HG03460 (cell line): ENCODE data around the gene PDILT.

Experiments
- ATAC-seq: cut with Tn5 transposase; IDR thresholded peaks from one replicate; pipeline ENCODE4 v1.9.1; 2021; ENCODE audit not compliant: unreplicated experiment

The PDILT gene

DNA sequence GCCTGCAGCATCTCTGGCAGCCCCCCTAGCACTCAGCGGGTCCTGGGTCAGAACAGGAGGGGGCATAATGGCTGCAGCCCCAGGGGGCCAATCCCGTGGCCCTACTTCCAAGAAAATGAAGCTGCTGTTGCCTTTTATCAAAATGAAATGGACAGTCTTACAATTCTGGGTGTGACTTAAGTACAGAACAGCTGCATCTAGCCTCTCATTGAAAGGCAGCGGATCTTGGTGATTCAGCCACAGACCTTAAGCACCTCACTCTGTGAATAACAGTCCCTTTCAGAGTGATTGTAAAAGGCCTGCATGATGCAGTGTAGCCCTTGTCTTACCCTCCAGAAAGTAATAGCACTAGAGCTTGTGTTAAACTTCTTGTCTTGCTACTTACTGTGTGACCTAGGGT is 40.5 kb downstream of the PDILT start:
- ATAC-seq, result no peak

- no peak for ATAC-seq
Observed at GRCh38 chr16:20363191-20363590, 41.3 kb downstream of the PDILT start.

DNA sequence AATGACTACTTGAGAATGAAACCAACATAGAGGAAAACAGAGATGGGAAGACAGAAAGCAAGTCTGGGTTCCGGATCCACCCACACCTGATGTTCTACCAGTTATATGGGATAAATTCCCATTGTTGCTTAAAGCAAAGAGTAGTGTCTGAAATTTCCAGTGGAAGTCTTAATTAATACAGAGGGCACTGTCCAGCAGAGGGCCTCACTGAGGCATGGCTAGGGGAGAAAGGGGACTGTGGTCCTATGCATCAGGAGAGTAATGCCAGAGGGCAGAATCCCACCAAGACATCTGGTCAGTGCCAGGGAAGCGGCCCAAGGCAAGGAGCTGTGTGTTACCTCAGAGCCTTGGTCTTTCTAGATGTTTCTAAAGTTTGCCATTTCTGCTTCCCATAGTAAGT is 44.5 kb downstream of the PDILT start:
- no peak for ATAC-seq

- ATAC-seq, result no peak
Observed at GRCh38 chr16:20355114-20355782, 49.3 kb downstream of the PDILT start.

- no peak for ATAC-seq
Observed at GRCh38 chr16:20353379-20353778, 51.2 kb downstream of the PDILT start.

DNA sequence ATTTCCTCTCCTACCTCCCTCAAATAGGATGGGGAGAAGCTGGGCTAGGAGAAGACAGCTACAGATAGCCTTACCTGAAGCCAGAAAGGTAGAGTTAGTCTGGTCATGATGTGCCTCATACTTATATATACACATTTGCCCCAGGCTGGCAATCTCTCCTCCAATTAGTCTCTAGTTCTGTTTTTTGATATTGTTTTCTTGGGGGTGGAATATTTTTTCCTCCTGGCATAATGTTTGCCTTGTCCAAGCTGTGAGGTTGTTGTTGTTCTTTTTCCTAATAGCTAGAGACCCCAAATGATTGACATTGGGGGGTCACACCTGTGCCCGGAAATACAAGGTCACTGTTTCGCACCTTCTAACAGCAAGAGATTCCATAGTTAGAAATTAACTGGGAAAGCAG is 51.9 kb downstream of the PDILT start, which contains the start of gene UMOD:
UMOD (minus strand) TSS at position 101 of the 400 bp plus-strand sequence. CDS start 1,978 bp downstream, outside the sequence.
- no peak for ATAC-seq

DNA sequence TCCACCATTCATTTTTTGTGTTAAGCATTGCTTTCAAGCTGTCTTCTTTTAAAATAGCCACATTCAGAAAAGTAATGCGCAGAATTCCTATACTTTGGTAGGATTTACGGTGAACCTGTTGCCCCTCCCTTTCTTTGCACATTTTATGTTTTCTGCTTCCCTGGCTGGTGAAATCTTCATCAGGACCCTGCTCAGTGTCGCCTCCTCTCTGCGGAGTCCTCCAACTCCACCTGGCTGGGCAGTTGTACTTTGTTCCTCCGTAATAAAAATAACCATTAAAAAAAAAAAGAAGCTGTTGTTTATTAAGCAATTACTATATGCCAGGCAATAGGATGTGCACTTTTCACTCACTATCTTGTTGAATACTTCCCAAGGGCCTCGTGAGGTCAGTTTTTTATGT is 54.9 kb downstream of the PDILT start:
- no peak for ATAC-seq

DNA sequence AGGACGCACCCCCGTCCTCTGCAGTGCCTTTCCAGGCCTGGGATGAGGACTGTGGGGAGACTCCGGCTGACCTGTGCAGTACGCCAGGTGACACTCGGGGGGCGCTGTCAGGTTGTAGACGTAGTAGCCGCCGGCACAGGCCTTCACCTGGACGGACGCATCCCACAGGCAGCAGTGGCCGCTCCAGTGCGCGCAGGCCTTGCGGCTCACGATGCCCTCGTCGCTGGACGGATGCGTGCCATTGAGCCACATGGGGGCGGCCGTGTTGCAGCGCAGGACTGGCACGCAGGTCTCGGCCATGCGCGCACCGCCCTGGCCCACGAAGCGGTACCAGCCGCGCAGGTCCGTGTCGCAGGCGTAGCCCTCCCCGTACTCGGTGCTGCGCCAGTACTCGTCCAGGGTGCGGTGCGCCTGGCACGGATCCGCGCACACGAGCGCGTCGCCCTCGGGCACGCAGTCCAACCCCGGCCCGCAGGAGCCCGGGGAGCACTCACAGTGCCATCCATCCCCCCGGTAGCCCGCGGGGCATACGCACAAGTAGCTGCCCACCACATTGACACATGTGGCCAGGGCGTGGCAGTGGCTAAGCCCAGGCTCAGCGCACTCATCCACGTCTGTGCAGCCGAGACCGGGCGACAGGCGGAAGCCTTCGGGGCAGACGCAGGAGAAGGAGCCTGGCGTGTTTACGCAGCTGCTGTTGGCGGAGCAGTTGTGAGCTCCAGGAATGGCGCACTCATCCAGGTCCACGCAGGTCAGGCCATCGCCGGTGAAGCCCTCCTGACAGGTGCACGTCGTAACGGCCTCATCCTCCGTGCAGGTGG is 56.0 kb downstream of the PDILT start:
- ATAC-seq, result no peak

DNA sequence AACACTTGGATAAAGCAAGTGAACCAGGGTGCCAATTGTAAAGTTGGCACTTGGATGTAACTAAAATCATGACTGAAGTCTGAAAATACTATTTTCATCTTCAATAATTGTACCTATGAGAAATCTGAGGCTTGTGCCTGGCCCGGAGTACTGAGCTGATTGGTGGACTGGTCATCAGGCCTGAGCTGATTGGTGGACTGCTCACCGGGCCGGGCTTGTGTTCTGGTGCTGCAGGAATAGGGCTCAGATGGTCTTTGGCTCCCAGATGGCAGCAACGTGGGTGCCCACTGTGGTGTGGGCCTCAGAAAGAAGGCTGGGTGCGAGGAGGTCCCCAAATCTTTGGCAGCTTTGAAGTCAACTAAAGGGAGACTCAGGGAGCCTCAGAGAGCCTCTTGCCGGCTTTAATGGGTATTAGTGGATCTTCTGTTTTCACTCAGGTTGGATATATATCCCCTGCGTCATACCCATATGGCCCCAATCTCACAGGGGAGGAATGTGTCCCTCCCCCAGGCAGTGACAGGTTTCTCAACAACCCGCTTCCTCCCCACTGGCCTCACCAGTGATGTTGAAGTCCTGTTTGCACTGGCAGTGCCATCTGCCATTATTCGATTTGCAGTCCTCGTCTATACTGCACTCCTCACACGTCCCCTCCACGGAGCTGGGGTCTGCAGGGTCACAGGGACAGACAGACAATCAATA is 56.7 kb downstream of the PDILT start:
- no peak for ATAC-seq

DNA sequence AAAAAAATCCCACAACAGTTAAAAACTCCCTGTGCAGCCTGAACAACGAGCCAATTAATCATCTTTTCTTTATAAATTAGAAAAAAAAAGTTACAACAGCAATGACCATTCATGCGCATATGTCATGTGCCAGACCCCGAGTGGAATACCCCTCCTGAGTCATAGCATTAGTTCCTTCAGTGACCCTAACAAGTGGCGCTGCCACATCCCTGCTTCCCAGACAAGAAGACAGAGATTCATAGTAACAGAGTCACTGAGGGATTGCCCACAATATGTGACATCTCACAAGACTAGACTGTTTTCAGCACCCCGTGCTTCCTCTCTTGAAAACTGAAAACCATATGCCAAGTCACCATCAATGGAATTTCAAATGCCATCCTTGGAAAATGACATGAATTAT is 59.9 kb downstream of the PDILT start:
- ATAC-seq, result no peak

DNA sequence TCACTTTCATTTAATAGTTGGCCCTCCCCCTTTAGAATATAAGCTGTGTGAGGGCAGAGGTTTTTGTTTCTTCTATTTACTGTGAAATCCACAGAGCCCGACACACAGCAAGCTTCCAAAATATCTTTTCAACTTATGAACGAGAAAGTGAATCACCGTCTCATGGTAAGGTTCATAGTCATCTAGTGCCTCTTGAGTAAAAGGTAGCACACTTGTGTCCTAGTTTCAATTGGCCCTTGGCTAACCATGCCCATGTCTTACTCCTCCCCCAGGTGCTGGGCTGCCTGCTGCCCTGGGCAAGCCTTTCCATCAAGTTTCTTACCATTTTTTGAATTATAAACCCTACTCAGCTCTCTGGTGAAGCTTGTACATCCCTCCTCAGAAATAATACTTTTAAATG is 64.8 kb downstream of the PDILT start:
- no peak for ATAC-seq

DNA sequence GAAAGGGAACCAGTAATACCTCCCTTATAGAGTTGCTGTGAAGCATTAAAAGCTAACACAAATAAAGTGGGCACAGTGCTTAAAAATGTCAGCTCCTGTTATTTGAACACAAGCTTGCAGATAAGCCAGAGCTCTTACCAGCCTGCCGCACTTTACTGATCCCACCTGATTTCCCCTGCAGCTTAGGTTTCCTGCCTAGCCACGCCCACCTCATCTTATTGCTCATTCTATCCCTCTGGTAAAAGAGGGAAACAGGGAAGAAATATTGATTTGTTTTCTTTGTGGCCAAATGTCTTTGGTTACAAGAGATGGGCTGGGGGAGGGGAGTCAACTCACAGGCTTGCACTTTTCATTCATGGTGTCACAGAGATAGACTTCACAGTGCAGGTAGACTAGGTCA is 67.6 kb downstream of the PDILT start:
- ATAC-seq, result no peak

- ATAC-seq, result no peak
Observed at GRCh38 chr16:20334396-20334795, 70.1 kb downstream of the PDILT start.

GRCh38 chr16:20333120-20333519 is 71.4 kb downstream of the PDILT start:
- no peak for ATAC-seq

- no peak for ATAC-seq
Observed at GRCh38 chr16:20332411-20332810, 72.1 kb downstream of the PDILT start.

DNA sequence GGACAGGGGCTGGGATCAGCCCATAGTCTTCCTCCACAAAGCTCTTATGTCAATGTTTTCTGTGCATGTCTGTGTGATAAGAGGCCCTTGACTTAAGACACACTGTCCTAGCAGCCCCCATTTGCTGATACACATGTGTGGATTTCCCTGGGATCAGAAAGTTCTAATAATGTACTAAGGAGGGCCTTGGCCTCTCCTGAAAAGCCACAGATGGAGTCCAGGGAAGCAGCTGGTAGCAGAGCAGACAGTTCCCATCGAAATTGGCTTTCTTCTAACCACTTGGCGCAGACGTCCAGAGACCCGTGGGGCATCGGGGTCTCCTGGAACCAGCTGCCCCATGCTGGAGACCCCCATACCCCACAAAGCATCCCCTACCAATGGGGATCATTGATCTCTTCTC is 72.9 kb downstream of the PDILT start:
- no peak for ATAC-seq

GRCh38 chr16:20329392-20330138 is 75.0 kb downstream of the PDILT start:
- no peak for ATAC-seq

GRCh38 chr16:20327444-20328041 is 77.0 kb downstream of the PDILT start, which contains the start of gene GP2:
Gene GP2 (minus strand): TSS chr16:20327513. CDS start chr16:20326431, 1,082 bp downstream.
- ATAC-seq, result no peak

DNA sequence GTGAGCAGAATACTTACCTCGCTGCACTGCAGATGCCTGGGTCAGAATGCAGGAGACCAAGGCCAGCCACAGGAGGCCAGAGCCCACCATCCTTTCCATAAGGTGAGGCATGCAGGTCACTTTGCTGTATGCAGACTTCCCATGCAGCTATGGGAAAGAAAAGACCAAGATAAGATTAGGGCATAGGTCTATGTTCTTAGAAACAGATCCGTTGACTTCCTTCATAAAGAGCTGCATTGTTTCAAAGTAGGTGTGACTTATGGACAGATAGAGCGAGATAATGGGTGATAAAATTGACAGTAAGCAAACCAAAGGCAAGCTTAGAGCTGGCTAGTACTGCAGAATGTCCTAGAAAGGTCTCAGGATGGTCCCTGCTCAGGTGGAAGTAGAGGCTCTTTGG is 78.2 kb downstream of the PDILT start:
- ATAC-seq, result no peak

- no peak for ATAC-seq
Observed at GRCh38 chr16:20325005-20325404, 79.5 kb downstream of the PDILT start.
